BLaER1 treated with 17β-estradiol and CSF1 and Interleukin-3, amounts not matched to agents 10 nM and 100 nM (cell line): ENCODE data around the gene LRFN4.

Source experiments
- H3K27ac ChIP-seq, 11 experiments: shearing (Covaris generic); formaldehyde crosslinking; 2 replicates each; pipeline ENCODE4 v1.8.1; 2022
- H3K27me3 ChIP-seq, 11 experiments: shearing (Covaris generic); formaldehyde crosslinking; 2 replicates each; pipeline ENCODE4 v1.8.1; 2022
- H3K36me3 ChIP-seq, 11 experiments: shearing (Covaris generic); formaldehyde crosslinking; 2 replicates each; pipeline ENCODE4 v1.8.1; 2022
- H3K4me1 ChIP-seq, 10 experiments: shearing (Covaris generic); formaldehyde crosslinking; 2 replicates each; pipeline ENCODE4 v1.8.1; 2022
- H3K4me2 ChIP-seq, 11 experiments: shearing (Covaris generic); formaldehyde crosslinking; 2 replicates each; pipeline ENCODE4 v1.8.1; 2022
- H3K4me3 ChIP-seq, 10 experiments: shearing (Covaris generic); formaldehyde crosslinking; 2 replicates each; pipeline ENCODE4 v1.8.1; 2022
- H3K9ac ChIP-seq, 11 experiments: shearing (Covaris generic); formaldehyde crosslinking; 2 replicates each; pipeline ENCODE4 v1.8.1; 2022
- H3K9me3 ChIP-seq, 11 experiments: shearing (Covaris generic); formaldehyde crosslinking; replicated peaks in 1 of 11; 2 replicates each; pipeline ENCODE4 v1.8.1; 2022
- H4K20me1 ChIP-seq, 11 experiments: shearing (Covaris generic); formaldehyde crosslinking; 2 replicates each; pipeline ENCODE4 v1.8.1; 2022
- Cebpa-rat ChIP-seq, 11 experiments: shearing (Covaris generic); IDR thresholded peaks; 2 replicates each; pipeline ENCODE4 v1.8.1; 2022

Gene LRFN4

GRCh38 chr11:66856496-66857233, at the start of gene LRFN4:
TSS of gene LRFN4 (plus strand) at chr11:66857064. CDS start at chr11:66857745, 681 bp downstream.
- Histone ChIP-seq H3K36me3 (peaks cover 9 to 39% (median 35%) of the 10 kb centered on the region in 11 experiments; a peak in 21 of 22 replicates), H3K4me1 (peaks cover 67 to 84% (median 76%) of the 10 kb centered on the region in 10 experiments), H3K9me3 (no peaks in the 10 kb centered on the region), H4K20me1 (peaks cover 13 to 43% (median 40%) of the 10 kb centered on the region in 11 experiments; a peak in 21 of 22 replicates), H3K27me3 (no peaks in the 10 kb centered on the region), H3K4me3 (peak within 1 kb of the TSS; percentile 80 to 98 (median 91)), H3K9ac (peak within 1 kb of the TSS; percentile 89 to 100 (median 98)), H3K4me2 (peak within 1 kb of the TSS; percentile 86 to 100 (median 98)), H3K27ac (peak within 1 kb of the TSS; percentile 75 to 100 (median 99))
- no peak for TF ChIP-seq Cebpa-rat (IDR thresholded peaks at IDR 0.05)

- H3K4me1 ChIP-seq: no peaks in the 10 kb centered on the region
- no peaks in the 10 kb centered on the region for H4K20me1 ChIP-seq
- no peak for TF ChIP-seq Cebpa-rat (IDR thresholded peaks at IDR 0.05)
- 0 out of 22 replicates have a peak, but pooled peaks cover 0 to 4% (median 0%) of the 10 kb centered on the region in 11 experiments for H3K9me3 ChIP-seq
- H3K4me2 ChIP-seq: no peak overlapping the region
- peaks cover 0 to 19% (median 7%) of the 10 kb centered on the region in 11 experiments; a peak in 11 of 22 replicates for H3K36me3 ChIP-seq
- no peaks in the 10 kb centered on the region for H3K27me3 ChIP-seq
- H3K4me3 ChIP-seq: no peak overlapping the region
- H3K27ac ChIP-seq: no peak overlapping the region
- no peak overlapping the region for H3K9ac ChIP-seq
Measured at GRCh38 chr11:66809592-66809991, 47.3 kb upstream of the LRFN4 start.

- H4K20me1 ChIP-seq: no peaks in the 10 kb centered on the region
- no peaks in the 10 kb centered on the region; a peak in 1 of 20 replicates for H3K4me1 ChIP-seq
- H3K4me3 ChIP-seq: no peak overlapping the region
- H3K36me3 ChIP-seq: peaks cover 0 to 9% (median 0%) of the 10 kb centered on the region in 11 experiments; a peak in 8 of 22 replicates
- no peak for TF ChIP-seq Cebpa-rat (IDR thresholded peaks at IDR 0.05)
- no peak overlapping the region for H3K9ac ChIP-seq
- H3K27ac ChIP-seq: no peak overlapping the region
- H3K4me2 ChIP-seq: no peak overlapping the region
- no peaks in the 10 kb centered on the region for H3K27me3 ChIP-seq
- 0 out of 22 replicates have a peak, but pooled peaks cover 0 to 4% (median 0%) of the 10 kb centered on the region in 11 experiments for H3K9me3 ChIP-seq
Measured at GRCh38 chr11:66810576-66811185, 46.2 kb upstream of the LRFN4 start.

DNA sequence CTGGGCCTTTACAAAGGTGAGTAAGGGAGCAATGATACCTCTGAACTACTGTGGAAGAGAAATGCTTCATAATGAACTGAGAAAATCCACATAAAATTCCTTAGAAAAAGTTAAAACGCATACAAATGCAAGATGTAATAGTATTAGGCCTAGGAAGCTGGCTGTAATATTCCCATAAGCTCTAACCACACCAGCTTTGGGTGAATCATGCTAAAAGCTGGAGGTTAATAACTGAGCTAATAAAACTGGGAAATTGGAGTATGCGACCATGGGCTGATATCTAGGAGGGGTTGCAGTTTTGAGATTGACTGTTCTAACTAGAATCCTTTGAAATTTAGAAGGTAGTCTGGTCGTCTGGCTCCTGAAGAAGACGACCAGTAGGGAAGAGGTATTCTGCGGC, 42.2 kb upstream of the LRFN4 start:
- no peak overlapping the region for H3K4me2 ChIP-seq
- no peaks in the 10 kb centered on the region for H3K27me3 ChIP-seq
- H4K20me1 ChIP-seq: no peaks in the 10 kb centered on the region
- H3K9me3 ChIP-seq: no peaks in the 10 kb centered on the region
- H3K4me1 ChIP-seq: peaks cover 0 to 13% (median 0%) of the 10 kb centered on the region in 10 experiments; a peak in 9 of 20 replicates
- TF ChIP-seq Cebpa-rat (IDR thresholded peaks at IDR 0.05): no peak
- no peak overlapping the region for H3K9ac ChIP-seq
- no peak overlapping the region for H3K27ac ChIP-seq
- no peak overlapping the region for H3K4me3 ChIP-seq
- H3K36me3 ChIP-seq: peaks cover 0 to 7% (median 0%) of the 10 kb centered on the region in 11 experiments; a peak in 3 of 22 replicates

GRCh38 chr11:66815646-66816045, 41.2 kb upstream of the LRFN4 start:
- Histone ChIP-seq H3K4me2 (no peak overlapping the region), H3K9ac (no peak overlapping the region), H3K4me1 (peaks cover 0 to 13% (median 0%) of the 10 kb centered on the region in 10 experiments; a peak in 9 of 20 replicates), H3K36me3 (peaks cover 0 to 7% (median 0%) of the 10 kb centered on the region in 11 experiments; a peak in 3 of 22 replicates), H4K20me1 (no peaks in the 10 kb centered on the region), H3K9me3 (no peaks in the 10 kb centered on the region), H3K27me3 (no peaks in the 10 kb centered on the region), H3K27ac (no peak overlapping the region), H3K4me3 (no peak overlapping the region)
- no peak for TF ChIP-seq Cebpa-rat (IDR thresholded peaks at IDR 0.05)

DNA sequence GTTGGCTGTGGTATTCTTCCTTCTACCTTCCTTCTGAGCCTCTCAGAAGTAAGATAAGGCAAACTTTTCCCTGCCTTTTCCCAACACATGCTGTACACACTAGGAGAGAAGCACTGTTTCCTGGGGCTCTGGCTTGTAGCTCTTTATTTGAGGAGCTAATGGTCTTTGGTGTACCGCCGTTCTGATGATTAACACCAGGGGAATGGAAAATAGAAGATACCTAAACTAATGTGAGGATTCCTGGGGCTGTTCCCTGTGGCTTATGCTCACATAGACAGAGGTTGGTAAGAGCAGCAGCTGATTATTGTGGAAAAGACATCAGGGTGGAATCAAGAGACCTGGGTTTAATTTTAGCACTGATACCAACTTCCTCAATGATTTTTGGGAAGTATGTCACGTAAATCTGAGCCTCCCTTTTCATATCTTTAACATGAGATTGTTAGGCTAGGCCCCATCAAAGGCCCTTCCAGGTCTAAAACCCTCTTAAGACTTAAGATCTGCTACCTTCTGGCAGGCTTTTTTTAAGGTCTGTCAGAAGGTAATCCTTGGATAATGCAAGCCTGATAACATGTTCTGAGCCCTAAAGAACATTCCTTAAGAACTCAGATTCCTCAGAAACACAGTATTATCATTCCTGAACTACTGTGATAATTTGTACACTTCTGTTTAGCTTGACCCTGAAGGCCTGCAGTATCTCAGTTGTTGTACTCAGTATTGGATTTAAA, 38.5 kb upstream of the LRFN4 start:
- Histone ChIP-seq H3K4me2 (peak overlapping the region in 2 of 11 experiments; percentile 25 to 38; a peak in 2 of 22 replicates), H4K20me1 (no peaks in the 10 kb centered on the region), H3K9ac (no peak overlapping the region), H3K27ac (no peak overlapping the region), H3K36me3 (peaks cover 0 to 12% (median 0%) of the 10 kb centered on the region in 11 experiments; a peak in 2 of 22 replicates), H3K4me3 (no peak overlapping the region), H3K4me1 (peaks cover 0 to 13% (median 0%) of the 10 kb centered on the region in 10 experiments; a peak in 9 of 20 replicates), H3K27me3 (no peaks in the 10 kb centered on the region), H3K9me3 (no peaks in the 10 kb centered on the region)
- no peak for TF ChIP-seq Cebpa-rat (IDR thresholded peaks at IDR 0.05)

DNA sequence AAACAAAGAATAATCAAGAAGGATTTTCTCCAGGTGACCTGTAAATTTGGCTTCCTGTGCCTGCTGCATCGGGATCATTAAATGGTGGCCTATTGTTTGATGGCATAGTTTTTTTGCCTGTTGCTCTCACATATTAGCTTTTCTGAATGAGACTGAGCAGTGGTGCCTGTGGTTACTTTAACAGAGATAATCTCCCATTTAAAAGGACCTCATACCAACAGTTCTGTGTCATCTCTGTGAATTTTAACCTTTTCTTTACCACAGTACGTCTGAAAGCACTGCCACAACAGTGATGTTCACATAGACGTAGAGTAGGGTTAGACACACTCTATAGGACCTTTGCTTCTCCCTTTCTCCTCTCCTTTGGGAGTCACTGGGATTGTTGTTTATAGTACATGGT, 36.5 kb upstream of the LRFN4 start:
- H3K9me3 ChIP-seq: no peaks in the 10 kb centered on the region
- no peak overlapping the region for H3K4me2 ChIP-seq
- no peak overlapping the region for H3K9ac ChIP-seq
- H3K4me3 ChIP-seq: no peak overlapping the region
- H3K27me3 ChIP-seq: no peaks in the 10 kb centered on the region
- no peaks in the 10 kb centered on the region for H4K20me1 ChIP-seq
- no peak for TF ChIP-seq Cebpa-rat (IDR thresholded peaks at IDR 0.05)
- H3K27ac ChIP-seq: no peak overlapping the region
- H3K4me1 ChIP-seq: peaks cover 0 to 13% (median 0%) of the 10 kb centered on the region in 10 experiments; a peak in 9 of 20 replicates
- H3K36me3 ChIP-seq: peaks cover 0 to 12% (median 0%) of the 10 kb centered on the region in 11 experiments; a peak in 1 of 22 replicates

DNA sequence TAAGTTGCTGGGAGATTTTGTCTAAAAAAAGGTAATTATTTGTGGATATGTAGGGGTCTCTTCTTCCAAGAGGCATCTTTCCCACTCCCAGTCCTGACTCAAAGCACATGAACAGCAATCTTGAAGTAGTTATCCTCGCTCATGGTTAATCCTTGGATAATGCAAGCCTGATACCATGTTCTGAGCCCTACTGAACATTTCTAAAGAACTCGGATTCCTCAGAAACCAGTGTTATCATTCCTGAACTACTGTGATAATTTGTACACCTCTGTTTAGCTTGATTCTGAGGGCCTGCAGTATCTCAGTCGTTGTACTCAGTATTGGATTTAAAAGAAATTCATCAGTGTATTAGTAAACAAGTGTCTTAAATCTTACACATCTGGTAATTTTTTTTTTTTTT, 36.0 kb upstream of the LRFN4 start:
- H3K9me3 ChIP-seq: no peaks in the 10 kb centered on the region
- H3K27me3 ChIP-seq: no peaks in the 10 kb centered on the region
- H3K4me3 ChIP-seq: no peak overlapping the region
- no peak overlapping the region for H3K27ac ChIP-seq
- no peaks in the 10 kb centered on the region for H4K20me1 ChIP-seq
- peaks cover 0 to 12% (median 0%) of the 10 kb centered on the region in 11 experiments; a peak in 1 of 22 replicates for H3K36me3 ChIP-seq
- peaks cover 0 to 13% (median 0%) of the 10 kb centered on the region in 10 experiments; a peak in 9 of 20 replicates for H3K4me1 ChIP-seq
- TF ChIP-seq Cebpa-rat (IDR thresholded peaks at IDR 0.05): no peak
- H3K4me2 ChIP-seq: no peak overlapping the region
- no peak overlapping the region for H3K9ac ChIP-seq
